ENCODE data around the gene NUAK2.
A peak's percentile ranks its signal among the peaks of the same experiment; 100 is the strongest.

The NUAK2 gene

GRCh38 chr1:205319081-205320018 lies 2.2 kb downstream of the NUAK2 start:
- Mint-ChIP-seq H3K27me3 (ENCODE audit: low read depth) (peaks cover 44% of the 10 kb centered on the region), H3K27ac (peak overlapping the region; percentile 22), H3K9me3 (no peaks in the 10 kb centered on the region), H3K4me1 (ENCODE audit: low read depth) (peaks cover 54% of the 10 kb centered on the region), H3K36me3 (ENCODE audit: low read depth) (peaks cover 6% of the 10 kb centered on the region), H3K4me3 (peak overlapping the region; percentile 87)
- no peak for DNase-seq (ENCODE audit: low spot score)

DNA sequence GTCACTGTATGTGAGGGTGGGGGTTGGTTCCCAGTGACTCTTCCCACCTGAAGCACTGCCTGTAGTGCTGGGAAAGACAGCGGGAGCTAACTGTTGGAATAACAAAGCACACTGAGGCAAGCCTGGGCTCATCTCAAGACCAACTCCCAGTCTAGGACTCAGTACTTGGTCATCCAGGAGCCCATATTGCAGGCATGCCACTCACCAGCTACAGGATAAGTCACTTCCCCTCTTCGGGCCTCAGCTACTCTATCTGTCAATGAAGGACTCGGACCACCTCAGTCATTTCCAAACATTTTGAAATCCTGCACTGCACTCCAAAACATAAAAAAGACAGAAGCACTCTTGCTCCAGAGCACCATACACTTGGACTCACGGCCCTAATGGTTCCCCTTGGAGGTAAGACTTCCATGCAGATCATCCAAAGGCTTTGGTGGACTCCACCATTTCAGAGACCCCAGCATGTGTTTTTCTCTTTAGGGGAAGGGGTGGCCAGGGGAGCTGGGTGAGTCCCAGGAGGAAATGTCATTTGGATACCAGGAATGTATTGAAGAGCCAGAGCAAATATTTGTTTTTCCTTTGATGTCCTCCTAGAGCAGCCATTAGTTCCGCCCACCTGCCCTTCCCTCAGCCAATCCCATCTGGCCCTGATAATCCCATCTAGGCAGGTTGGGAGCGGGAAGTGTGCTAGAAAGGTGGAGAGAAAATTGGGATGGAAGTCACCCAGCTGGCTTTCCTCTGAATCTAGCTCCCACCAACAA lies 3.1 kb downstream of the NUAK2 start:
- no peaks in the 10 kb centered on the region for H3K9me3 Mint-ChIP-seq
- H3K36me3 Mint-ChIP-seq (ENCODE audit: low read depth), result peaks cover 6% of the 10 kb centered on the region
- no peak overlapping the region for H3K27ac Mint-ChIP-seq
- peaks cover 35% of the 10 kb centered on the region for H3K27me3 Mint-ChIP-seq (ENCODE audit: low read depth)
- peak overlapping the region; percentile 41 for H3K4me3 Mint-ChIP-seq
- DNase-seq (ENCODE audit: low spot score), result no peak
- peaks cover 61% of the 10 kb centered on the region for H3K4me1 Mint-ChIP-seq (ENCODE audit: low read depth)

DNA sequence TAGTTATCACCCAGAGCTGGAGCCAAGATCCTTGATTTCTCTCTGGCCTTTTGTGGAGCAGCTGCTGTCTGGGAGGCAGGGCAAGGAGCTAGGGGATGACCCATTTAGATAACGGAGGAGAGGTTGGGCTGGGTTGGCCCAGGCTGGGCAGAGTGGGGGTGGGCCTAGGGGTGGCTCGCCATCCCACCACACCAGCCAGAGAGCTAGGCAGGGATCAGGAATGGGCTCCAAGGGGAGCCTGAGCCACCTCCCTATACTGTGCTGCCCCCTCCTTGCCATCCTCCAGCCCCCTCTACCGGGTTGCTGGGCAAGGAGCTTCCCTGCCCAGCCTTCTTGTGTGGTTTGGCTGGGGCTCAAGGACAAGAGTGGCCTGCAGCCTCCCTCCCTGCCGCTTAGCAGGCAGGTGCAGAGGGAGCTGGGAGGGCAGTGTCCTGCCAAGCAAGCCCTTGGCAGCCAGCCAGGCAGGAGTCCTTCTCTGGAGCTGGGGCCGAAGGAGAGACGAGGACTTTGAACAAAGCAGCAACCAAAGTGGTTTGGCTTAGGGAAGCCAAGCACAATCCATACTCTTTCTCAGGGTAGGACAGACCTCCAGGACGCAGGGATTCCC lies 4.1 kb downstream of the NUAK2 start:
- peaks cover 8% of the 10 kb centered on the region for H3K36me3 Mint-ChIP-seq (ENCODE audit: low read depth)
- no peak overlapping the region for H3K4me3 Mint-ChIP-seq

GRCh38 chr1:205316161-205316566 lies 5.4 kb downstream of the NUAK2 start:
- no peak for DNase-seq (ENCODE audit: low spot score)
- peaks cover 12% of the 10 kb centered on the region for H3K36me3 Mint-ChIP-seq (ENCODE audit: low read depth)
- H3K27me3 Mint-ChIP-seq (ENCODE audit: low read depth), result peaks cover 27% of the 10 kb centered on the region
- H3K27ac Mint-ChIP-seq, result no peak overlapping the region
- peak overlapping the region; percentile 10 for H3K4me3 Mint-ChIP-seq
- H3K9me3 Mint-ChIP-seq, result no peaks in the 10 kb centered on the region
- H3K4me1 Mint-ChIP-seq (ENCODE audit: low read depth), result peaks cover 65% of the 10 kb centered on the region

More for the DNA sequence above, 4.1 kb downstream of the NUAK2 start:
- Mint-ChIP-seq H3K27me3 (ENCODE audit: low read depth) (peaks cover 32% of the 10 kb centered on the region), H3K27ac (no peak overlapping the region), H3K9me3 (no peaks in the 10 kb centered on the region), H3K4me1 (ENCODE audit: low read depth) (peaks cover 68% of the 10 kb centered on the region)
- DNase-seq (ENCODE audit: low spot score), result no peak

DNA sequence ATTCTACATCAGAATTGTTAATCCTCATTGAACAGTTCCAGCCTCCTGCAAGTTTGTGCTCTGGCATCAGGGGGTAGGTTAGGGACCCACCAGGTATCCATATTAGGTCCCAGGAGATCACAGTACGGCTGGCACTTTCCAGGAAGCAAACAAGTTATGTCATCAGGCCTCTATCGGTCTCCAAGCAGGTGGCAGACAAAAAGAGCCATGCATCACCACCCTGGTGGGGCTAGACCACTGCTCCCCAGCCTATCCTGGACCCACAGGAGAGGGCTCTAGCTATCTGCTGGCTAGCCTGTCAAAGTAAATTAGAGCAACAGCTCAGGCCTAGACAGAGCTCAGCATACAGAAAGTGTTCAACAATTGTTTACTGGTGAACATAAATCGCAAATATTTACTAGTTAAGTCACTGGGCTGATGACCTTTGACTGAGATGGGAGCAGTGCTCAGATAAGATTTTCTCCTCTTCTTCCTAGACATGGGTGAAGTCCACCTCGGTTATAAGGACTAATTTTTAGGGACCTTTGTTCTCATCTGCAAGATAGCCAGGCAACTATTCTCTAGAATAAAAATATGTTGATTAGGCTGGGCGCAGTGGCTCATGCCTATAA lies 6.4 kb downstream of the NUAK2 start:
- no peaks in the 10 kb centered on the region for H3K9me3 Mint-ChIP-seq
- H3K4me3 Mint-ChIP-seq, result no peak overlapping the region
- H3K4me1 Mint-ChIP-seq (ENCODE audit: low read depth), result peaks cover 58% of the 10 kb centered on the region
- peaks cover 17% of the 10 kb centered on the region for H3K36me3 Mint-ChIP-seq (ENCODE audit: low read depth)
- H3K27ac Mint-ChIP-seq, result no peak overlapping the region
- no peak for DNase-seq (ENCODE audit: low spot score)
- H3K27me3 Mint-ChIP-seq (ENCODE audit: low read depth), result peaks cover 20% of the 10 kb centered on the region

DNA sequence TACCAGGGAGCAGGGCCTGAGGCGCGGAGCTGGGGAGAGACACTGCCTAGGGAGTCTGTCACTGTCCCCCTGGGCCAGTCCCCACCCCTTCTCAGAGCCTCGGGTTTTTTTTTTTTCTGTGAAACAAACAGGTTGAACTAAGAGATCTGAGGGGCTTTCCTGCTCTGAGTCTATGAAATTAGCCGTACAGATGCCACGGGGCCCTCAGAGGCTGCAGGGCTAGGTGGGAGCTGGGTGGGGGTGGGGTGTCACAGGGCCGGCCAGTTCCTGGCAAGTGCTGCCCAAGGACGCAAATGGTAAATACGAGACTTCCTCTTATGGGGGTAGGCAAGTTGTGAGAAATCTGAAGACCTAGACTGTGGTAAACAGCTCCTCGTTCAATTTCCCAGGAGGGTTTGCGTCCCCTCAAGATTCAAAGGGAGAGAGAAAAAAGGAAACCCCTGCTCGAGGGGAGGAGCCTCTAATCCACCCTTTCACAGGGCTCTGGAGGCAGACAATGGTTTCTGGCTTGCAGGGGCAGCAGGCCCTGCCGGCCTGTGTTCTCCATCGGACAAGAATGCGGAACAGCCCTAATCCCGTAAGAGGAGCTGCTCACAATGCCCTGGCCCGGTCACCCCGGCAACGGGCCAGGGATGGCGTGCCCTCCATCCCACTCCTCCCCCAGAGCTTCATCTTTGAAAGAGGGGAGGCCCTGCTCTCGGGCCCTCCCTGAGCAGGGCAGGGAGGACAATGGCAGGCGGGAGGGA lies 7.8 kb downstream of the NUAK2 start:
- Mint-ChIP-seq H3K27me3 (ENCODE audit: low read depth) (peaks cover 12% of the 10 kb centered on the region), H3K4me1 (ENCODE audit: low read depth) (peaks cover 46% of the 10 kb centered on the region), H3K4me3 (peak overlapping the region; percentile 84), H3K9me3 (no peaks in the 10 kb centered on the region), H3K36me3 (ENCODE audit: low read depth) (peaks cover 25% of the 10 kb centered on the region), H3K27ac (peak overlapping the region; percentile 75)
- no peak for DNase-seq (ENCODE audit: low spot score)

GRCh38 chr1:205312866-205313562 lies 8.5 kb downstream of the NUAK2 start:
- peaks cover 5% of the 10 kb centered on the region for H3K27me3 Mint-ChIP-seq (ENCODE audit: low read depth)

DNA sequence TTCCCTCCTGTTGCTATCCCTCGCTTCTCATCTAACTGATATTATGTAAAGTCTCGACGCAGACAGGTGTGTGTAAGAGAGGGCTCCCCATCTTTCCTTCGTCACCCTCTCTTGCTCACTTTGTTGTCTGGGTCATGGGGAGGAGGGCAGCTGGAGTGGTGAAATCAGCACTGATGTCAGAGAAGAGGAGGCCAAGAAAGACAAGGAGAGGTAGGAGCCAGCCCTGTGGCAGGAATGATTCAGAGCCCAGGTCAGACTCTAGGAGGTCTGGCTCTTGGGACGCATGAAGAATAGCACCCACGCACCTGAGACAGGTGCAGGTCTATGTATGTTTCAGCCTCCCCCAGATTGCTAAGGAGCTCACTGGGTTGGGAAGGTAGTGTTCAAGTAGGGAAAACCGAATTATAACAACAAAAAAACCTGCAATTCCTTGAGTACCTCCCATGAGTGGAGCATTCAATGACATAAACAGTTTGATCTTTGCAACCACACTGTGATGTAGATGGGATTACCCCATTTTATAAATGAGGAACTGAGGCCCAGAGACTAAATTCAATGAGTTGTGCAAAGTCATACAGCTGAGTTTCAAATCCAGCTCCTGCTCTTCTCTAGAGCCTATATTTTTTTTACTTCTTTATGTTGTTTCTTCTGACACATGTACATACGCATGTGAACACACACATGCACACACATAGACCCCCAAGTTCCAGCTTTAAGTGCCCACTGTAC lies 10.4 kb downstream of the NUAK2 start:
- Mint-ChIP-seq H3K4me3 (no peak overlapping the region), H3K36me3 (ENCODE audit: low read depth) (peaks cover 46% of the 10 kb centered on the region), H3K27ac (no peak overlapping the region), H3K9me3 (no peaks in the 10 kb centered on the region), H3K4me1 (ENCODE audit: low read depth) (peaks cover 25% of the 10 kb centered on the region), H3K27me3 (ENCODE audit: low read depth) (no peaks in the 10 kb centered on the region)
- no peak for DNase-seq (ENCODE audit: low spot score)

More at GRCh38 chr1:205312866-205313562, 8.5 kb downstream of the NUAK2 start:
- peak overlapping the region; percentile 75 for H3K27ac Mint-ChIP-seq
- H3K36me3 Mint-ChIP-seq (ENCODE audit: low read depth), result peaks cover 28% of the 10 kb centered on the region
- no peaks in the 10 kb centered on the region for H3K9me3 Mint-ChIP-seq
- no peak for DNase-seq (ENCODE audit: low spot score)
- peak overlapping the region; percentile 84 for H3K4me3 Mint-ChIP-seq
- H3K4me1 Mint-ChIP-seq (ENCODE audit: low read depth), result peaks cover 39% of the 10 kb centered on the region

- no peak for DNase-seq (ENCODE audit: low spot score)
- no peaks in the 10 kb centered on the region for H3K27me3 Mint-ChIP-seq (ENCODE audit: low read depth)
- no peak overlapping the region for H3K4me3 Mint-ChIP-seq
- peaks cover 58% of the 10 kb centered on the region for H3K36me3 Mint-ChIP-seq (ENCODE audit: low read depth)
- H3K4me1 Mint-ChIP-seq (ENCODE audit: low read depth), result peaks cover 25% of the 10 kb centered on the region
- no peaks in the 10 kb centered on the region for H3K9me3 Mint-ChIP-seq
- no peak overlapping the region for H3K27ac Mint-ChIP-seq
These were observed 11.8 kb downstream of the NUAK2 start for GRCh38 chr1:205309741-205310140.

DNA sequence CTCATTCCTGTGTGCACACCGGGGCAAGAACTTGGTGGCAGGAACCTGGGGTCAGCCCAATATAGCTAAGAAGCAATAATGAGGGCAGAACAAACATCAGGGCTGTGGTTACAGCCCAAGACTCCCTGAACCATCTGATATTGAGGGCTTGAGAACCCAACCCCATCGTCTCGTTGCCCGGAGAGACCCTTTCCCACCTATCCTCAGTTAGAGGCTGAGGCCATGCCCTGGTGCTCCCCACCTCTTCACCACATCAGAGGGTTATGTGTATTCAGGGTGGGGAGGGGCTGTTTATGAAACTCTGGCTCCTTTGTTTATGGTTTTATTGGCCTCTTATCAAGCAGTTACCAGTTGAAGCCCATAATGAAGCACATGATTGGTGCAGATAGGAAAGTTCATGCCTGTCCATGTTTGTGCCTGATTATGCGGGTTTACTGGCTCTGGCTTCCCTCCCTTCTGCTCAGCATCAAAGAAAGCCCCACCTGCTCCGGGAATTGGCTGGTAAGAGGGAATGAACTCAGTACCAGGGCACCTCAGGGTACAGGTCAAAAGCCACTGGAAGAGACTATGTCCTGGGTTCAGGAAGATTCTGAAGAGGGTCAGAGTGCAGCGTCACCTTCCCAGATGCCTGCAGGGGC lies 14.5 kb downstream of the NUAK2 start:
- H3K4me3 Mint-ChIP-seq, result no peak overlapping the region
- no peaks in the 10 kb centered on the region for H3K27me3 Mint-ChIP-seq (ENCODE audit: low read depth)
- peaks cover 11% of the 10 kb centered on the region for H3K4me1 Mint-ChIP-seq (ENCODE audit: low read depth)
- DNase-seq (ENCODE audit: low spot score), result no peak
- H3K27ac Mint-ChIP-seq, result no peak overlapping the region
- peaks cover 64% of the 10 kb centered on the region for H3K36me3 Mint-ChIP-seq (ENCODE audit: low read depth)
- no peaks in the 10 kb centered on the region for H3K9me3 Mint-ChIP-seq

DNA sequence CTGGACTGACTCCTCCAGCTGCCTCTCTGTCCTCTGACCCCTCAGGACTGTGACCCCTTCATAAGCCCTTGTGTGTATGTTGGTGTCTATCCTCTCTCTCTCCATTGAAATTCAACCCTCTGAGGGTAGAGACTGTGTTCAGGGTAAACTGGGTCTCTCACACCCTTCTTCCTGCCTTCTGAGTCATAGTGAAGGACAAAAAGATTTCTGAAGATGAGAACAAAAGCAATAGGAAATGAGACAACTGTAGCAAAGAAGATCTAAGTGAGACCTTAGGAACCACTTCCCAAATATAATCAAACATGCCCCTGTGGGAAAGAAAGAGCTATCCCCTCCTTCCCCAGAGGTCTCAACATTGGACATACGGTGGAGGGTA lies 16.9 kb downstream of the NUAK2 start:
- peaks cover 50% of the 10 kb centered on the region for H3K36me3 Mint-ChIP-seq (ENCODE audit: low read depth)
- H3K27me3 Mint-ChIP-seq (ENCODE audit: low read depth), result no peaks in the 10 kb centered on the region
- H3K27ac Mint-ChIP-seq, result peak overlapping the region; percentile 21
- no peak overlapping the region for H3K4me3 Mint-ChIP-seq
- H3K4me1 Mint-ChIP-seq (ENCODE audit: low read depth), result peaks cover 11% of the 10 kb centered on the region
- no peaks in the 10 kb centered on the region for H3K9me3 Mint-ChIP-seq
- no peak for DNase-seq (ENCODE audit: low spot score)

Measured in T-helper 2 cell treated with Interferon-gamma antibody and Interleukin-4, amounts not matched to agents 5 μg/mL and 100 μg/mL, for 36 hours (primary cell).